H1 (cell line): ENCODE data around the gene EPHA7. TPM values are rescaled to one million over a fixed set of nuclear protein-coding genes. Genes with fewer than 3 reads are reported as not detected.

Experiments
- CTCF ChIA-PET: fragments of 300-600 bp; sonication (Branson Sonifier 250); formaldehyde crosslinking; loops from one replicate; lab custom pipeline; 2021; ENCODE audit not compliant: partially characterized antibody; lab: Charles Lee
- POLR2A ChIA-PET: fragments of 300-600 bp; sonication (Branson Sonifier 250); formaldehyde crosslinking; loops from one replicate; lab custom pipeline; 2021; ENCODE audit warnings: inconsistent platforms; ENCODE audit not compliant: partially characterized antibody; lab: Charles Lee
- DNase-seq, 2 experiments: peaks; one replicate each; pipeline versions ENCODE4 v3.0.0 to v3.0.0-alpha.2; 2010 to 2022; ENCODE audit warnings: low spot score in 2 of 2, low read depth in 1 of 2, mixed read lengths in 1 of 2
- FAIRE-seq: peaks from 2 replicates; lab custom pipeline; 2011; peaks lifted over from hg19 to GRCh38; lab: Jason Lieb, UNC
- H2AFZ ChIP-seq: 2 replicates; pipeline ENCODE4 v1.8.1; 2012; ENCODE audit warnings: low read length, inconsistent platforms
- H2AK5ac ChIP-seq: 2 replicates; pipeline ENCODE4 v1.6.1; 2013; ENCODE audit warnings: low read depth, low read length
- H2BK120ac ChIP-seq: replicated peaks from 2 replicates; pipeline ENCODE3; 2013; ENCODE audit warnings: low read depth, low read length, inconsistent platforms
- H2BK12ac ChIP-seq: 2 replicates; pipeline ENCODE4 v1.6.1; 2013; ENCODE audit warnings: low read depth, low read length
- H2BK15ac ChIP-seq: 2 replicates; pipeline ENCODE4 v1.6.1; 2013; ENCODE audit warnings: low read length
- H2BK20ac ChIP-seq: 2 replicates; pipeline ENCODE4 v1.6.1; 2013; ENCODE audit warnings: low read length
- H2BK5ac ChIP-seq: 2 replicates; pipeline ENCODE4 v1.6.1; 2013; ENCODE audit warnings: low read depth, low read length
- H3K14ac ChIP-seq: 2 replicates; pipeline ENCODE4 v1.6.1; 2013; ENCODE audit warnings: inconsistent platforms; ENCODE audit not compliant: insufficient read length
- H3K18ac ChIP-seq: 2 replicates; pipeline ENCODE4 v1.6.1; 2013; ENCODE audit warnings: low read length; ENCODE audit errors: extremely low read depth
- H3K23ac ChIP-seq: 2 replicates; pipeline ENCODE4 v1.6.1; 2013; ENCODE audit warnings: inconsistent platforms; ENCODE audit not compliant: insufficient read length
- H3K23me2 ChIP-seq: 2 replicates; pipeline ENCODE4 v1.6.1; 2013; ENCODE audit warnings: low read depth, low read length
- H3K27ac ChIP-seq: 2 replicates; pipeline ENCODE4 v1.6.1; 2011; ENCODE audit warnings: low read depth, low read length, inconsistent platforms
- H3K27me3 ChIP-seq, 4 experiments: replicated peaks in 1 of 4; 1 replicate in 1 of 4; 2 replicates in 3 of 4; pipeline versions ENCODE4 v1.6.1 to v1.8.1; 2011 to 2013; ENCODE audit warnings: low read length in 3 of 4, mild to moderate bottlenecking in 3 of 4, inconsistent platforms in 2 of 4, mixed read lengths in 2 of 4, moderate library complexity in 1 of 4; ENCODE audit not compliant: control insufficient read depth in 3 of 4, insufficient read depth in 3 of 4; ENCODE audit errors: extremely low read depth in 1 of 4
- H3K36me3 ChIP-seq, 4 experiments: 2 replicates each; pipeline versions ENCODE4 v1.6.1 to v1.8.1; 2011 to 2013; ENCODE audit warnings: mild to moderate bottlenecking in 4 of 4, low read length in 3 of 4, moderate library complexity in 2 of 4, control low read depth in 1 of 4, inconsistent platforms in 1 of 4; ENCODE audit not compliant: insufficient read depth in 4 of 4, control insufficient read depth in 2 of 4
- H3K4ac ChIP-seq: replicated peaks from 2 replicates; pipeline ENCODE3; 2013; ENCODE audit warnings: low read length, low read depth, mixed read lengths, inconsistent platforms; ENCODE audit not compliant: insufficient read length
- H3K4me1 ChIP-seq, 4 experiments: replicated peaks in 1 of 4; 1 replicate in 1 of 4; 2 replicates in 3 of 4; pipeline versions ENCODE4 v1.6.1 to v1.8.1; 2011 to 2013; ENCODE audit warnings: low read length in 3 of 4, inconsistent platforms in 2 of 4, mixed read lengths in 1 of 4; ENCODE audit not compliant: insufficient read depth in 4 of 4, control insufficient read depth in 3 of 4
- H3K4me2 ChIP-seq, 2 experiments: 2 replicates each; pipeline versions ENCODE4 v1.6.1 to v1.8.1; 2011 to 2013; ENCODE audit warnings: low read depth in 2 of 2, low read length in 2 of 2, control low read depth in 1 of 2, inconsistent platforms in 1 of 2, mild to moderate bottlenecking in 1 of 2; ENCODE audit not compliant: insufficient read depth in 1 of 2
- H3K4me3 ChIP-seq, 4 experiments: fragments of 200-600, 300-600 bp in 1 of 4; sonication (generic), shearing (Covaris generic), sonication (Bioruptor Twin) in 1 of 4; 2 replicates each; pipeline versions ENCODE4 v1.5.1 to v1.8.1; 2011 to 2016; ENCODE audit warnings: low read length in 4 of 4, low read depth in 3 of 4, control low read depth in 2 of 4, inconsistent platforms in 2 of 4, mild to moderate bottlenecking in 2 of 4, mixed read lengths in 1 of 4, moderate library complexity in 1 of 4; ENCODE audit not compliant: insufficient read depth in 2 of 4; ENCODE audit errors: extremely low read depth in 1 of 4
- H3K56ac ChIP-seq: replicated peaks from 2 replicates; pipeline ENCODE3; 2013; ENCODE audit warnings: low read depth, mild to moderate bottlenecking, mixed read lengths, low read length, inconsistent platforms; ENCODE audit not compliant: insufficient read length
- H3K79me1 ChIP-seq: 2 replicates; pipeline ENCODE4 v1.6.1; 2013; ENCODE audit warnings: low read depth, low read length, control low read depth
- H3K79me2 ChIP-seq, 2 experiments: 2 replicates each; pipeline versions ENCODE4 v1.6.1 to v1.8.1; 2012 to 2013; ENCODE audit warnings: low read length in 2 of 2, mild to moderate bottlenecking in 2 of 2, inconsistent platforms in 1 of 2; ENCODE audit not compliant: insufficient read depth in 2 of 2, control insufficient read depth in 1 of 2
- H3K9ac ChIP-seq, 4 experiments: replicated peaks in 1 of 4; 1 replicate in 1 of 4; 2 replicates in 3 of 4; pipeline versions ENCODE4 v1.6.1 to v1.8.1; 2011 to 2013; ENCODE audit warnings: low read depth in 3 of 4, low read length in 3 of 4, control low read depth in 2 of 4, mild to moderate bottlenecking in 2 of 4, moderate library complexity in 2 of 4, inconsistent platforms in 1 of 4; ENCODE audit errors: extremely low read depth in 1 of 4
- H3K9me3 ChIP-seq, 2 experiments: 2 replicates each; pipeline versions ENCODE4 v1.6.1 to v1.8.1; 2012 to 2013; ENCODE audit warnings: mild to moderate bottlenecking in 2 of 2, moderate library complexity in 2 of 2, control low read depth in 1 of 2, inconsistent platforms in 1 of 2, low read depth in 1 of 2, low read length in 1 of 2, mixed read lengths in 1 of 2; ENCODE audit not compliant: insufficient read depth in 2 of 2
- H4K20me1 ChIP-seq, 2 experiments: replicated peaks in 1 of 2; 2 replicates each; pipeline versions ENCODE3 to v1.8.1; 2011 to 2013; ENCODE audit warnings: inconsistent platforms in 2 of 2, low read length in 2 of 2, mild to moderate bottlenecking in 1 of 2; ENCODE audit not compliant: insufficient read depth in 2 of 2, control insufficient read depth in 1 of 2
- H4K5ac ChIP-seq: 2 replicates; pipeline ENCODE4 v1.6.1; 2013; ENCODE audit warnings: low read length, low read depth, mixed read lengths, inconsistent platforms; ENCODE audit not compliant: insufficient read length
- H4K8ac ChIP-seq: 2 replicates; pipeline ENCODE4 v1.8.0; 2013; ENCODE audit warnings: mild to moderate bottlenecking, moderate library complexity, low read length, inconsistent platforms; ENCODE audit not compliant: insufficient read depth; ENCODE audit errors: extremely low read depth
- H4K91ac ChIP-seq: replicated peaks from 2 replicates; pipeline ENCODE3; 2013; ENCODE audit warnings: low read length, mixed read lengths, inconsistent platforms; ENCODE audit not compliant: insufficient read length
- CBX8 ChIP-seq: fragments of 300-800, 300-1000 bp; sonication (generic); IDR thresholded peaks from 2 replicates; pipeline ENCODE4 v1.7.1; 2016; ENCODE audit warnings: low read depth, low read length, borderline replicate concordance
- CREB1 ChIP-seq: IDR thresholded peaks from 2 replicates; pipeline ENCODE4 v1.6.1; 2012; ENCODE audit warnings: inconsistent platforms
- GTF2F1 ChIP-seq: IDR thresholded peaks from 2 replicates; pipeline ENCODE4 v1.6.1; 2012; ENCODE audit warnings: low read depth, low read length, improper control_type of control experiment, borderline replicate concordance
- NRF1 ChIP-seq: IDR thresholded peaks from 2 replicates; pipeline ENCODE4 v1.6.1; 2011; ENCODE audit warnings: mild to moderate bottlenecking, low read depth, low read length, improper control_type of control experiment
- POLR2A ChIP-seq, 2 experiments: IDR thresholded peaks; 1 replicate in 1 of 2; 2 replicates in 1 of 2; pipeline ENCODE4 v1.6.1; 2011; ENCODE audit warnings: low read depth in 2 of 2, low read length in 2 of 2, mild to moderate bottlenecking in 2 of 2; ENCODE audit errors: control extremely low read depth in 1 of 2
- RBBP5 ChIP-seq: IDR thresholded peaks from 2 replicates; pipeline ENCODE4 v1.7.1; 2012; ENCODE audit warnings: low read depth, mild to moderate bottlenecking, inconsistent platforms, low read length, moderate library complexity, borderline replicate concordance
- SP4 ChIP-seq: IDR thresholded peaks from 2 replicates; pipeline ENCODE4 v1.6.1; 2012; ENCODE audit warnings: low read length, inconsistent platforms
- TBP ChIP-seq: IDR thresholded peaks from 2 replicates; pipeline ENCODE4 v1.6.1; 2011; ENCODE audit warnings: low read depth, low read length, improper control_type of control experiment
- ZNF274 ChIP-seq: IDR thresholded peaks from 2 replicates; pipeline ENCODE4 v1.7.0; 2012; ENCODE audit warnings: low read length, borderline replicate concordance; ENCODE audit errors: extremely low read depth
- polyA plus RNA-seq, 7 experiments: library from polyadenylated mRNA; depleted of rRNA in 3 of 7; stranded (reverse) in 5 of 7; unstranded in 2 of 7; fragments of >200 nt in 5 of 7; fragments of 200-250 nt in 2 of 7; gene quantifications; 1 replicate in 5 of 7; 2 replicates in 1 of 7; 4 replicates in 1 of 7; pipeline versions ENCODE4 v1.2.1 to v1.2.3, GENCODE V29; 2011 to 2013; ENCODE audit warnings: missing spikeins in 2 of 7, mixed read lengths in 2 of 7
- total RNA-seq: library from RNA; stranded (reverse); fragmentation: NEBNext Ultra II Directional; extraction: Animal tissue kit (Norgen Biotek cat#: 25700); gene quantifications from 2 replicates; pipeline ENCODE4 v1.2.1, GENCODE V29; 2021

The EPHA7 gene
- total and polyA plus RNA-seq, 2 of the 8 experiments (the other 6 are each of a cell fraction or from before 2014, with no cell fraction given) = 1.3 to 6.8 TPM

- H4K20me1 ChIP-seq = no peaks in the 10 kb centered on the region
- TF ChIP-seq POLR2A (IDR thresholded peaks at IDR 0.05; ENCODE audit: control extremely low read depth in 1 of 2, low read depth in 2 of 2, low read length in 2 of 2) (no peak), RBBP5 (no peak), GTF2F1 (no peak), CREB1 (no peak), NRF1 (no peak), ZNF274 (no peak), CBX8 (no peak), TBP (no peak), SP4 (no peak)
These were observed 177.3 kb downstream of the EPHA7 start for GRCh38 chr6:93242049-93242448.

More at GRCh38 chr6:93242049-93242448, 177.3 kb downstream of the EPHA7 start:
- 0 out of 7 replicates have a peak, but pooled peaks cover 0 to 2% (median 0%) of the 10 kb centered on the region in 4 experiments for H3K4me1 ChIP-seq
- H3K4me3 ChIP-seq = no peak overlapping the region
- H3K14ac ChIP-seq = no peak overlapping the region
- no peak overlapping the region for H3K27ac ChIP-seq
- no peak for DNase-seq
- H3K27me3 ChIP-seq = no peaks in the 10 kb centered on the region
- H3K9ac ChIP-seq = no peak overlapping the region
- no peak overlapping the region for H2BK5ac ChIP-seq
- CTCF ChIA-PET = interaction anchor here (0.5 to 1.2 kb wide), 2 partner anchors 15 to 28 kb away, joined by 3 read pairs; no protein-coding TSS in a partner anchor
- no peak overlapping the region for H4K8ac ChIP-seq
- H3K79me2 ChIP-seq = no peaks in the 10 kb centered on the region
- H3K23ac ChIP-seq = no peak overlapping the region
- H3K36me3 ChIP-seq = no peaks in the 10 kb centered on the region
- H3K4me2 ChIP-seq = no peak overlapping the region
- POLR2A ChIA-PET = no interaction called here
- no peaks in the 10 kb centered on the region for H3K79me1 ChIP-seq
- H3K23me2 ChIP-seq = no peaks in the 10 kb centered on the region
- H3K9me3 ChIP-seq = no peaks in the 10 kb centered on the region
- no peak overlapping the region for H4K91ac ChIP-seq
- no peak overlapping the region for H3K4ac ChIP-seq
- no peak overlapping the region for H4K5ac ChIP-seq
- H2BK20ac ChIP-seq = no peak overlapping the region
- FAIRE-seq = no peak
- H3K56ac ChIP-seq = no peak overlapping the region
- no peak overlapping the region for H2BK120ac ChIP-seq
- H2BK12ac ChIP-seq = no peak overlapping the region
- H3K18ac ChIP-seq = no peak overlapping the region
- H2AFZ ChIP-seq = no peak overlapping the region
- no peak overlapping the region for H2BK15ac ChIP-seq
- no peak overlapping the region for H2AK5ac ChIP-seq
